GM19023 (cell line): ENCODE data around the gene ZC3HAV1L.
"Not testable (repeated sequence)": the region's sequence is repeated elsewhere in the genome, so short reads cannot be mapped to it uniquely, and the experiment has no call there.

ENCODE experiments used
- ATAC-seq: cut with Tn5 transposase; IDR thresholded peaks from one replicate; pipeline ENCODE4 v1.9.1; 2021; ENCODE audit warnings: mild to moderate bottlenecking, moderate library complexity; ENCODE audit not compliant: unreplicated experiment

ZC3HAV1L gene

GRCh38 chr7:139035586-139036353 lies at the start of gene ZC3HAV1L:
Gene ZC3HAV1L (minus strand): TSS chr7:139036042. CDS start chr7:139036017, 25 bp downstream.
- ATAC-seq, result peak; percentile 89

GRCh38 chr7:139084709-139085108 lies 48.9 kb upstream of the ZC3HAV1L start:
- ATAC-seq, result no peak

GRCh38 chr7:139081584-139081983 lies 45.7 kb upstream of the ZC3HAV1L start:
- ATAC-seq, result no peak

GRCh38 chr7:139080905-139081304 lies 45.1 kb upstream of the ZC3HAV1L start:
- no peak for ATAC-seq

GRCh38 chr7:139079861-139080260 lies 44.0 kb upstream of the ZC3HAV1L start:
- no peak for ATAC-seq

- ATAC-seq, result no peak
Measured at GRCh38 chr7:139078911-139079310, 43.1 kb upstream of the ZC3HAV1L start.

- ATAC-seq, result no peak
Measured at GRCh38 chr7:139078399-139078798, 42.6 kb upstream of the ZC3HAV1L start.

GRCh38 chr7:139077706-139078105 lies 41.9 kb upstream of the ZC3HAV1L start:
- ATAC-seq, result not testable (repeated sequence)

GRCh38 chr7:139075871-139076686 lies 40.2 kb upstream of the ZC3HAV1L start:
- ATAC-seq, result no peak

GRCh38 chr7:139075031-139075652 lies 39.3 kb upstream of the ZC3HAV1L start:
- ATAC-seq, result peak; percentile 83

GRCh38 chr7:139072796-139073195 lies 37.0 kb upstream of the ZC3HAV1L start:
- no peak for ATAC-seq

- no peak for ATAC-seq
Measured at GRCh38 chr7:139071680-139072079, 35.8 kb upstream of the ZC3HAV1L start.

- no peak for ATAC-seq
Measured at GRCh38 chr7:139068544-139069399, 32.9 kb upstream of the ZC3HAV1L start.

GRCh38 chr7:139066315-139066714 lies 30.5 kb upstream of the ZC3HAV1L start:
- no peak for ATAC-seq

GRCh38 chr7:139065323-139065722 lies 29.5 kb upstream of the ZC3HAV1L start:
- no peak for ATAC-seq

- no peak for ATAC-seq
Measured at GRCh38 chr7:139061416-139061815, 25.6 kb upstream of the ZC3HAV1L start.

GRCh38 chr7:139060695-139061237 lies 24.9 kb upstream of the ZC3HAV1L start:
- ATAC-seq, result no peak

- no peak for ATAC-seq
Measured at GRCh38 chr7:139059905-139060304, 24.1 kb upstream of the ZC3HAV1L start.

- no peak for ATAC-seq
Measured at GRCh38 chr7:139058943-139059342, 23.1 kb upstream of the ZC3HAV1L start.

- no peak for ATAC-seq
Measured at GRCh38 chr7:139055674-139056073, 19.8 kb upstream of the ZC3HAV1L start.
